ENCODE results near the gene GUCY1B1. TPM values are rescaled to one million over a fixed set of nuclear protein-coding genes. Genes with fewer than 3 reads are reported as not detected.

Gene GUCY1B1
- polyA plus RNA-seq, 1 of the 3 experiments (the other 2 are of a cell fraction), result 0.38 TPM

DNA sequence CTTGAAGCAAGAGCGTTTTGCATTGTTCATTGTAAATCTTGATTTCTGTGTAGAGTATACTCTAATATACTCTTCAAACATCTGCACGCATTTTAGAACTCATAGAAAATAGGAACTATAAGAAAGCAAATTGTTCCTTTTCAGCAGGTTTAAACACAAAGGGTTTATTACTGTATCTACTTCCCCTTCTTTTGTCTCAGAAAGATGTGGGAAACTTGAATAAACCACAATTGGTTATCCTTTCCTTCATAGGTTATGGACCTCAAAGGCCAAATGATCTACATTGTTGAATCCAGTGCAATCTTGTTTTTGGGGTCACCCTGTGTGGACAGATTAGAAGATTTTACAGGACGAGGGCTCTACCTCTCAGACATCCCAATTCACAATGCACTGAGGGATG lies 46.0 kb upstream of the GUCY1B1 start:
- TF ChIP-seq NRF1 (IDR thresholded peaks at IDR 0.05; ENCODE audit: low read depth, low read length) (no peak), NFIC (IDR thresholded peaks at IDR 0.05; ENCODE audit: borderline replicate concordance) (no peak), EZH2phosphoT487 (IDR thresholded peaks at IDR 0.05; ENCODE audit: borderline replicate concordance, low read depth) (no peak), SMC3 (IDR thresholded peaks at IDR 0.05; ENCODE audit: low read depth, low read length) (no peak), RAD21 (IDR thresholded peaks at IDR 0.05; ENCODE audit: low read length) (no peak), TAF1 (IDR thresholded peaks at IDR 0.05; ENCODE audit: borderline replicate concordance, low read depth, low read length) (no peak)
- TF ChIP-seq, protein P1, sequence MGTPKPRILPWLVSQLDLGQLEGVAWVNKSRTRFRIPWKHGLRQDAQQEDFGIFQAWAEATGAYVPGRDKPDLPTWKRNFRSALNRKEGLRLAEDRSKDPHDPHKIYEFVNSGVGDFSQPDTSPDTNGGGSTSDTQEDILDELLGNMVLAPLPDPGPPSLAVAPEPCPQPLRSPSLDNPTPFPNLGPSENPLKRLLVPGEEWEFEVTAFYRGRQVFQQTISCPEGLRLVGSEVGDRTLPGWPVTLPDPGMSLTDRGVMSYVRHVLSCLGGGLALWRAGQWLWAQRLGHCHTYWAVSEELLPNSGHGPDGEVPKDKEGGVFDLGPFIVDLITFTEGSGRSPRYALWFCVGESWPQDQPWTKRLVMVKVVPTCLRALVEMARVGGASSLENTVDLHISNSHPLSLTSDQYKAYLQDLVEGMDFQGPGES (IDR thresholded peaks at IDR 0.05; ENCODE audit: low read depth, low read length), result no peak
- TF ChIP-seq, protein P2, sequence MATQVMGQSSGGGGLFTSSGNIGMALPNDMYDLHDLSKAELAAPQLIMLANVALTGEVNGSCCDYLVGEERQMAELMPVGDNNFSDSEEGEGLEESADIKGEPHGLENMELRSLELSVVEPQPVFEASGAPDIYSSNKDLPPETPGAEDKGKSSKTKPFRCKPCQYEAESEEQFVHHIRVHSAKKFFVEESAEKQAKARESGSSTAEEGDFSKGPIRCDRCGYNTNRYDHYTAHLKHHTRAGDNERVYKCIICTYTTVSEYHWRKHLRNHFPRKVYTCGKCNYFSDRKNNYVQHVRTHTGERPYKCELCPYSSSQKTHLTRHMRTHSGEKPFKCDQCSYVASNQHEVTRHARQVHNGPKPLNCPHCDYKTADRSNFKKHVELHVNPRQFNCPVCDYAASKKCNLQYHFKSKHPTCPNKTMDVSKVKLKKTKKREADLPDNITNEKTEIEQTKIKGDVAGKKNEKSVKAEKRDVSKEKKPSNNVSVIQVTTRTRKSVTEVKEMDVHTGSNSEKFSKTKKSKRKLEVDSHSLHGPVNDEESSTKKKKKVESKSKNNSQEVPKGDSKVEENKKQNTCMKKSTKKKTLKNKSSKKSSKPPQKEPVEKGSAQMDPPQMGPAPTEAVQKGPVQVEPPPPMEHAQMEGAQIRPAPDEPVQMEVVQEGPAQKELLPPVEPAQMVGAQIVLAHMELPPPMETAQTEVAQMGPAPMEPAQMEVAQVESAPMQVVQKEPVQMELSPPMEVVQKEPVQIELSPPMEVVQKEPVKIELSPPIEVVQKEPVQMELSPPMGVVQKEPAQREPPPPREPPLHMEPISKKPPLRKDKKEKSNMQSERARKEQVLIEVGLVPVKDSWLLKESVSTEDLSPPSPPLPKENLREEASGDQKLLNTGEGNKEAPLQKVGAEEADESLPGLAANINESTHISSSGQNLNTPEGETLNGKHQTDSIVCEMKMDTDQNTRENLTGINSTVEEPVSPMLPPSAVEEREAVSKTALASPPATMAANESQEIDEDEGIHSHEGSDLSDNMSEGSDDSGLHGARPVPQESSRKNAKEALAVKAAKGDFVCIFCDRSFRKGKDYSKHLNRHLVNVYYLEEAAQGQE (IDR thresholded peaks at IDR 0.05; ENCODE audit: low read depth, low read length), result no peak
- no peaks in the 10 kb centered on the region for H3K36me3 ChIP-seq (replicated peaks in 1 of 2; ENCODE audit: control insufficient read depth in 1 of 2, insufficient read depth in 2 of 2, low read length in 1 of 2)
- no peaks in the 10 kb centered on the region for H4K20me1 ChIP-seq (ENCODE audit: insufficient read depth)
- H3K9ac ChIP-seq, result no peak overlapping the region
- ChIA-PET CTCF (no interaction called here), POLR2A (no interaction called here)
- WGBS (ENCODE audit: low lambda C conversion rate), result 52% methylated on average over 3 of the region's 3 CpGs
- no peaks in the 10 kb centered on the region for H3K27me3 ChIP-seq (ENCODE audit: insufficient read depth)
- no peak overlapping the region for H3K4me3 ChIP-seq (ENCODE audit: low read depth in 2 of 2, low read length in 1 of 2)
- H3K27ac ChIP-seq (ENCODE audit: low read depth in 2 of 2, low read length in 1 of 2), result no peak overlapping the region
- H3K4me1 ChIP-seq (ENCODE audit: control insufficient read depth in 1 of 2, insufficient read depth in 2 of 2, low read depth in 1 of 2, low read length in 1 of 2), result no peaks in the 10 kb centered on the region
- H3K79me2 ChIP-seq (ENCODE audit: insufficient read depth), result no peaks in the 10 kb centered on the region
- no peaks in the 10 kb centered on the region for H3F3A ChIP-seq (replicated peaks; ENCODE audit: insufficient read depth)
- DNase-seq, result no peak
- H3K9me2 ChIP-seq, result no peaks in the 10 kb centered on the region
- H2AFZ ChIP-seq (ENCODE audit: low read depth), result no peak overlapping the region
- H3K4me2 ChIP-seq, result no peak overlapping the region
- H3K9me3 ChIP-seq, result no peaks in the 10 kb centered on the region

DNA sequence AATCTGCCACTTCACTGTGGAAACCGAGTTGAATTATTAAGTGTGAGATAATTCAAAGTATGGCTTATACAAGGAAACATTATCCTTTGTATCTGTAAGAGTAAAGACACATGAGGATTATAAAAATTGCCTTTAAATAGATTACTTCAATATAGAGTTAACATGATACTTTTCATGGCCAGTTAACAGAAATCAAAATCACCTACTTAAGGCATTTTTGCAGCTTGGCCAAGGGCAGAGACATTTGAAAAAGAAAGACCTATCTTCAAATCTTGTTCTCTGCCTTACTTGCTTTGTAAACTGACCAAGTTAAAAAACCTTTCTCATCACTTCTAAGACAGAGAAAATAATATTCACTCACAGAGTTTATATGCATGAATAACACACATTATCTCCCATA lies 44.9 kb upstream of the GUCY1B1 start:
- H3K9me2 ChIP-seq, result no peaks in the 10 kb centered on the region
- no peak overlapping the region for H3K9ac ChIP-seq
- H3K9me3 ChIP-seq, result no peaks in the 10 kb centered on the region
- WGBS (ENCODE audit: low lambda C conversion rate), result 11% methylated on average over 1 of the region's 1 CpG
- H3K4me2 ChIP-seq, result no peak overlapping the region
- no peak overlapping the region for H3K4me3 ChIP-seq (ENCODE audit: low read depth in 2 of 2, low read length in 1 of 2)
- no peak overlapping the region for H3K27ac ChIP-seq (ENCODE audit: low read depth in 2 of 2, low read length in 1 of 2)
- no peak for DNase-seq
- no peaks in the 10 kb centered on the region for H3K36me3 ChIP-seq (replicated peaks in 1 of 2; ENCODE audit: control insufficient read depth in 1 of 2, insufficient read depth in 2 of 2, low read length in 1 of 2)
- H4K20me1 ChIP-seq (ENCODE audit: insufficient read depth), result no peaks in the 10 kb centered on the region
- H3K79me2 ChIP-seq (ENCODE audit: insufficient read depth), result no peaks in the 10 kb centered on the region
- POLR2A ChIA-PET, result no interaction called here
- no peaks in the 10 kb centered on the region for H3F3A ChIP-seq (replicated peaks; ENCODE audit: insufficient read depth)
- no peak overlapping the region for H2AFZ ChIP-seq (ENCODE audit: low read depth)
- CTCF ChIA-PET, result interaction anchor here (0.6 to 1.5 kb wide), 3 partner anchors 45 to 298 kb away, joined by 3 read pairs; partner anchors contain the start of gene GUCY1B1
- TF ChIP-seq, protein P3, sequence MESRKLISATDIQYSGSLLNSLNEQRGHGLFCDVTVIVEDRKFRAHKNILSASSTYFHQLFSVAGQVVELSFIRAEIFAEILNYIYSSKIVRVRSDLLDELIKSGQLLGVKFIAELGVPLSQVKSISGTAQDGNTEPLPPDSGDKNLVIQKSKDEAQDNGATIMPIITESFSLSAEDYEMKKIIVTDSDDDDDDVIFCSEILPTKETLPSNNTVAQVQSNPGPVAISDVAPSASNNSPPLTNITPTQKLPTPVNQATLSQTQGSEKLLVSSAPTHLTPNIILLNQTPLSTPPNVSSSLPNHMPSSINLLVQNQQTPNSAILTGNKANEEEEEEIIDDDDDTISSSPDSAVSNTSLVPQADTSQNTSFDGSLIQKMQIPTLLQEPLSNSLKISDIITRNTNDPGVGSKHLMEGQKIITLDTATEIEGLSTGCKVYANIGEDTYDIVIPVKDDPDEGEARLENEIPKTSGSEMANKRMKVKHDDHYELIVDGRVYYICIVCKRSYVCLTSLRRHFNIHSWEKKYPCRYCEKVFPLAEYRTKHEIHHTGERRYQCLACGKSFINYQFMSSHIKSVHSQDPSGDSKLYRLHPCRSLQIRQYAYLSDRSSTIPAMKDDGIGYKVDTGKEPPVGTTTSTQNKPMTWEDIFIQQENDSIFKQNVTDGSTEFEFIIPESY (IDR thresholded peaks at IDR 0.05; ENCODE audit: borderline replicate concordance, low read depth), result no peak
- no peak for TF ChIP-seq GATA2 (CRISPR knock-in tag; IDR thresholded peaks at IDR 0.05)
- TF ChIP-seq MEF2A (IDR thresholded peaks at IDR 0.05; ENCODE audit: borderline replicate concordance, low read depth), result no peak
- no peaks in the 10 kb centered on the region for H3K27me3 ChIP-seq (ENCODE audit: insufficient read depth)
- H3K4me1 ChIP-seq (ENCODE audit: control insufficient read depth in 1 of 2, insufficient read depth in 2 of 2, low read depth in 1 of 2, low read length in 1 of 2), result no peaks in the 10 kb centered on the region

Measured in SK-N-SH (cell line).